HepG2 (cell line): ENCODE measurements around the gene APOL4. TPM values are rescaled to one million over a fixed set of nuclear protein-coding genes. Genes with fewer than 3 reads are reported as not detected.

Experiments
- ATAC-seq: fragments of 200-7000 bp; cut with Tn5 transposase; 3 replicates; pipeline ENCODE4 v1.9.1; 2020; ENCODE audit warnings: mild to moderate bottlenecking, moderate library complexity
- BruUV-seq: library from RNA; stranded (reverse); fragments of 400-500 nt; replicated peaks from 2 replicates; lab custom pipeline; 2021; lab: Mats Ljungman, UMichigan
- CTCF ChIA-PET: fragments of 300-600 bp; formaldehyde crosslinking; extraction: SDS; loops from one replicate; lab custom pipeline; 2021; ENCODE audit warnings: low total read pairs, inconsistent platforms, low intra/inter-chr PET ratio; lab: Yijun Ruan, JAX
- POLR2A ChIA-PET: fragments of 350-600 bp; sonication (Branson Sonifier 250); formaldehyde crosslinking; loops from one replicate; lab custom pipeline; 2020; ENCODE audit warnings: antibody characterized with exemption, inconsistent platforms; lab: Yijun Ruan, JAX
- DNase-seq: peaks from one replicate; pipeline ENCODE4 v3.0.0-alpha.2; 2015; ENCODE audit warnings: low spot score
- FAIRE-seq: peaks from 3 replicates; lab custom pipeline; 2011; peaks lifted over from hg19 to GRCh38; lab: Jason Lieb, UNC
- H2AFZ ChIP-seq: one replicate; pipeline ENCODE4 v1.6.1; 2011; ENCODE audit warnings: low read length, inconsistent platforms
- H3K27ac ChIP-seq: fragments of 300-600 bp; 3 replicates; pipeline ENCODE4 v1.8.0; 2011; ENCODE audit warnings: mixed run types, mild to moderate bottlenecking, mixed read lengths, low read length, inconsistent platforms; ENCODE audit not compliant: insufficient read depth; ENCODE audit errors: extremely low read length
- H3K27me3 ChIP-seq, 2 experiments: fragments of 200-600 bp in 1 of 2; 2 replicates in 1 of 2; 3 replicates in 1 of 2; pipeline versions ENCODE4 v1.6.0 to v1.8.0; 2011; ENCODE audit warnings: low read length in 2 of 2, mild to moderate bottlenecking in 2 of 2, moderate library complexity in 2 of 2, inconsistent platforms in 1 of 2; ENCODE audit not compliant: insufficient read depth in 2 of 2, control insufficient read depth in 1 of 2
- H3K36me3 ChIP-seq, 2 experiments: fragments of 200-600 bp in 1 of 2; replicated peaks in 1 of 2; 2 replicates in 1 of 2; 3 replicates in 1 of 2; pipeline versions ENCODE4 v1.5.1 to v1.8.0; 2011; ENCODE audit warnings: low read length in 2 of 2, inconsistent platforms in 1 of 2; ENCODE audit not compliant: insufficient read depth in 2 of 2, control insufficient read depth in 1 of 2
- H3K4me1 ChIP-seq: 2 replicates; pipeline ENCODE4 v1.5.1; 2012; ENCODE audit warnings: low read length, inconsistent platforms; ENCODE audit not compliant: insufficient read depth
- H3K4me2 ChIP-seq: 2 replicates; pipeline ENCODE4 v1.6.0; 2011; ENCODE audit warnings: low read depth, low read length, inconsistent platforms
- H3K4me3 ChIP-seq, 3 experiments: fragments of 200-600 bp in 1 of 3; sonication (generic), shearing (Covaris generic) in 1 of 3; replicated peaks in 1 of 3; 2 replicates each; pipeline ENCODE4 v1.5.1; 2011 to 2016; ENCODE audit warnings: low read length in 3 of 3, inconsistent platforms in 2 of 3, low read depth in 2 of 3, mild to moderate bottlenecking in 2 of 3, control low read depth in 1 of 3, mixed read lengths in 1 of 3; ENCODE audit not compliant: insufficient read depth in 1 of 3
- H3K79me2 ChIP-seq: one replicate; pipeline ENCODE4 v1.6.1; 2011; ENCODE audit warnings: low read length, inconsistent platforms; ENCODE audit not compliant: insufficient read depth
- H3K9ac ChIP-seq: 2 replicates; pipeline ENCODE4 v1.6.0; 2011; ENCODE audit warnings: mild to moderate bottlenecking, low read depth, low read length, inconsistent platforms; ENCODE audit not compliant: insufficient read depth
- H3K9me3 ChIP-seq: 2 replicates; pipeline ENCODE4 v1.5.1; 2012; ENCODE audit warnings: mild to moderate bottlenecking, low read length
- H4K20me1 ChIP-seq: 2 replicates; pipeline ENCODE4 v1.6.0; 2011; ENCODE audit warnings: inconsistent platforms, mild to moderate bottlenecking, low read length, moderate library complexity; ENCODE audit not compliant: insufficient read depth
- ASH2L ChIP-seq: fragments of 300-600, 200-600 bp; sonication (generic); IDR thresholded peaks from 2 replicates; pipeline ENCODE4 v1.7.0; 2017; ENCODE audit warnings: low read depth, mild to moderate bottlenecking, moderate library complexity, mixed read lengths, low read length; ENCODE audit not compliant: insufficient read length
- CC2D1A ChIP-seq: sonication (generic); formaldehyde crosslinking; IDR thresholded peaks from 2 replicates; pipeline ENCODE4 v1.8.1; 2023; ENCODE audit warnings: mild to moderate bottlenecking, missing genetic modification reagents
- ISL2 ChIP-seq: sonication (generic); formaldehyde crosslinking; IDR thresholded peaks from 2 replicates; pipeline ENCODE4 v1.5.0; 2020; ENCODE audit warnings: missing genetic modification reagents
- ZFX ChIP-seq: sonication (generic); formaldehyde crosslinking; IDR thresholded peaks from 2 replicates; pipeline ENCODE4 v1.4.0; 2020; ENCODE audit warnings: mild to moderate bottlenecking, low read depth, missing genetic modification reagents, moderate library complexity
- ZNF841 ChIP-seq: sonication (generic); formaldehyde crosslinking; IDR thresholded peaks from 2 replicates; pipeline ENCODE4 v1.8.1; 2023; ENCODE audit warnings: missing genetic modification reagents, borderline replicate concordance
- ZSCAN22 ChIP-seq: sonication (generic); formaldehyde crosslinking; IDR thresholded peaks from 2 replicates; pipeline ENCODE4 v1.4.0; 2020; ENCODE audit warnings: mild to moderate bottlenecking, missing genetic modification reagents
- WGBS: methylation state at CpG from one replicate; pipeline ENCODE4 v1.1.6; 2017; ENCODE audit warnings: low lambda C conversion rate; 5-methylcytosine and 5-hydroxymethylcytosine counted together
- in situ Hi-C: cut with HindIII; loops from 2 replicates; pipeline ENCODE4 v1.10.0; 2017; ENCODE audit warnings: low pct_unique_long_range_greater_than_20kb; ENCODE audit not compliant: extremely low pct_ligation_motif_present
- intact Hi-C: fragments of 100-400 bp; cut with micrococcal nuclease; formaldehyde crosslinking; loops from one replicate; pipeline ENCODE4 v1.10.0; 2022; ENCODE audit not compliant: unreplicated experiment
- polyA plus RNA-seq, 8 experiments: library from polyadenylated mRNA; depleted of rRNA in 3 of 8; stranded (reverse) in 7 of 8; unstranded in 1 of 8; fragments of >200 nt; fragmentation: Illumina TruSeq in 4 of 8; extraction: Trizol in 4 of 8; gene quantifications; 2 replicates each; pipeline versions ENCODE4 v1.2.1 to v1.2.3, GENCODE V29; 2011 to 2016; ENCODE audit warnings: low read depth in 4 of 8, missing spikeins in 1 of 8, mixed read lengths in 1 of 8; ENCODE audit not compliant: insufficient read depth in 1 of 8
- total RNA-seq, 5 experiments: library from RNA; depleted of rRNA; stranded (reverse); fragments of >200 nt; fragmentation: Illumina TruSeq; extraction: Trizol; gene quantifications; 2 replicates each; pipeline ENCODE4 v1.2.3, GENCODE V29; 2016; ENCODE audit warnings: low read depth in 1 of 5
- TF ChIP-seq, protein P1 (sequence below): sonication (generic); formaldehyde crosslinking; IDR thresholded peaks from 2 replicates; pipeline ENCODE4 v1.4.0; 2020; ENCODE audit warnings: missing genetic modification reagents
- TF ChIP-seq, protein P2 (sequence below): sonication (generic); formaldehyde crosslinking; IDR thresholded peaks from 2 replicates; pipeline ENCODE4 v1.4.0; 2020; ENCODE audit warnings: missing genetic modification reagents
- TF ChIP-seq, protein P3 (sequence below): IDR thresholded peaks from 2 replicates; pipeline ENCODE4 v1.6.1; 2016; ENCODE audit warnings: missing compliant biosample characterization, missing genetic modification reagents, borderline replicate concordance
- TF ChIP-seq, protein P4 (sequence below): sonication (generic); formaldehyde crosslinking; IDR thresholded peaks from 2 replicates; pipeline ENCODE4 v1.9.0; 2021; ENCODE audit warnings: missing genetic modification reagents, borderline replicate concordance

Gene APOL4
- total and polyA plus RNA-seq, 2 of the 13 experiments (the other 11 are each of a cell fraction or from before 2014, with no cell fraction given), result 0.77 to 2.8 TPM

DNA sequence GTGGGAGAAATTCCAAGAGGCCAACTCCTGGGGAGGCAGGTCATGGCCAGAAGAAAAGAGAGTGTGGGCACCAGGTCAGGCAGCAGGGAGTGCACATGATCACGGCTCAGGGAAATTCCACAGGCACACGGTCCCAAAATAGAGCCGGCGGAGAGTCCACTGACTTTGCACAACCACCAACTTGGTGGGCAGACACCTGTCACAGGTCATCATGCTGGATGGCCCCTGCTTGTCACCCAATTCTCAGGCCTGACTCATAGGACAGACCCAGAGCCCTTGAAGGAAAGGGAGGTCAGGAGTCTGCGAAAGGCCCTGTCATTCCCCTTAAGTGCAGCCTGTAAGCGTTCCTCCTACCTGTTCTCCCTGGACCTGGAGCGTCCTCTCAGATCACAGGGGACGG, 21.9 kb upstream of the APOL4 start:
- H2AFZ ChIP-seq, result no peak overlapping the region
- H3K9me3 ChIP-seq, result no peaks in the 10 kb centered on the region
- no TSS peak for BruUV-seq
- H3K79me2 ChIP-seq, result no peaks in the 10 kb centered on the region
- no peak overlapping the region for H3K4me2 ChIP-seq
- ChIA-PET CTCF (no interaction called here), POLR2A (no interaction called here)
- WGBS, result 79% methylated on average over 6 of the region's 8 CpGs
- no peaks in the 10 kb centered on the region for H4K20me1 ChIP-seq
- no peak overlapping the region for H3K27ac ChIP-seq
- no peaks in the 10 kb centered on the region for H3K27me3 ChIP-seq
- in situ Hi-C loops (loop anchor here (10.0 kb wide), 1 partner anchor 79 kb away; no protein-coding TSS in a partner anchor), intact Hi-C loops (no loop called here)
- peaks cover 6 to 9% of the 10 kb centered on the region in 2 experiments; a peak in 4 of 5 replicates for H3K36me3 ChIP-seq
- ATAC-seq (no peak), FAIRE-seq (no peak), DNase-seq (no peak)
- H3K4me3 ChIP-seq, result no peak overlapping the region
- no peak for TF ChIP-seq ZNF841 (CRISPR knock-in tag)
- TF ChIP-seq, protein P1, sequence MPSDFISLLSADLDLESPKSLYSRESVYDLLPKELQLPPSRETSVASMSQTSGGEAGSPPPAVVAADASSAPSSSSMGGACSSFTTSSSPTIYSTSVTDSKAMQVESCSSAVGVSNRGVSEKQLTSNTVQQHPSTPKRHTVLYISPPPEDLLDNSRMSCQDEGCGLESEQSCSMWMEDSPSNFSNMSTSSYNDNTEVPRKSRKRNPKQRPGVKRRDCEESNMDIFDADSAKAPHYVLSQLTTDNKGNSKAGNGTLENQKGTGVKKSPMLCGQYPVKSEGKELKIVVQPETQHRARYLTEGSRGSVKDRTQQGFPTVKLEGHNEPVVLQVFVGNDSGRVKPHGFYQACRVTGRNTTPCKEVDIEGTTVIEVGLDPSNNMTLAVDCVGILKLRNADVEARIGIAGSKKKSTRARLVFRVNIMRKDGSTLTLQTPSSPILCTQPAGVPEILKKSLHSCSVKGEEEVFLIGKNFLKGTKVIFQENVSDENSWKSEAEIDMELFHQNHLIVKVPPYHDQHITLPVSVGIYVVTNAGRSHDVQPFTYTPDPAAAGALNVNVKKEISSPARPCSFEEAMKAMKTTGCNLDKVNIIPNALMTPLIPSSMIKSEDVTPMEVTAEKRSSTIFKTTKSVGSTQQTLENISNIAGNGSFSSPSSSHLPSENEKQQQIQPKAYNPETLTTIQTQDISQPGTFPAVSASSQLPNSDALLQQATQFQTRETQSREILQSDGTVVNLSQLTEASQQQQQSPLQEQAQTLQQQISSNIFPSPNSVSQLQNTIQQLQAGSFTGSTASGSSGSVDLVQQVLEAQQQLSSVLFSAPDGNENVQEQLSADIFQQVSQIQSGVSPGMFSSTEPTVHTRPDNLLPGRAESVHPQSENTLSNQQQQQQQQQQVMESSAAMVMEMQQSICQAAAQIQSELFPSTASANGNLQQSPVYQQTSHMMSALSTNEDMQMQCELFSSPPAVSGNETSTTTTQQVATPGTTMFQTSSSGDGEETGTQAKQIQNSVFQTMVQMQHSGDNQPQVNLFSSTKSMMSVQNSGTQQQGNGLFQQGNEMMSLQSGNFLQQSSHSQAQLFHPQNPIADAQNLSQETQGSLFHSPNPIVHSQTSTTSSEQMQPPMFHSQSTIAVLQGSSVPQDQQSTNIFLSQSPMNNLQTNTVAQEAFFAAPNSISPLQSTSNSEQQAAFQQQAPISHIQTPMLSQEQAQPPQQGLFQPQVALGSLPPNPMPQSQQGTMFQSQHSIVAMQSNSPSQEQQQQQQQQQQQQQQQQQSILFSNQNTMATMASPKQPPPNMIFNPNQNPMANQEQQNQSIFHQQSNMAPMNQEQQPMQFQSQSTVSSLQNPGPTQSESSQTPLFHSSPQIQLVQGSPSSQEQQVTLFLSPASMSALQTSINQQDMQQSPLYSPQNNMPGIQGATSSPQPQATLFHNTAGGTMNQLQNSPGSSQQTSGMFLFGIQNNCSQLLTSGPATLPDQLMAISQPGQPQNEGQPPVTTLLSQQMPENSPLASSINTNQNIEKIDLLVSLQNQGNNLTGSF (CRISPR knock-in tag), result no peak
- TF ChIP-seq, protein P2, sequence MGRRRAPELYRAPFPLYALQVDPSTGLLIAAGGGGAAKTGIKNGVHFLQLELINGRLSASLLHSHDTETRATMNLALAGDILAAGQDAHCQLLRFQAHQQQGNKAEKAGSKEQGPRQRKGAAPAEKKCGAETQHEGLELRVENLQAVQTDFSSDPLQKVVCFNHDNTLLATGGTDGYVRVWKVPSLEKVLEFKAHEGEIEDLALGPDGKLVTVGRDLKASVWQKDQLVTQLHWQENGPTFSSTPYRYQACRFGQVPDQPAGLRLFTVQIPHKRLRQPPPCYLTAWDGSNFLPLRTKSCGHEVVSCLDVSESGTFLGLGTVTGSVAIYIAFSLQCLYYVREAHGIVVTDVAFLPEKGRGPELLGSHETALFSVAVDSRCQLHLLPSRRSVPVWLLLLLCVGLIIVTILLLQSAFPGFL, result no peak
- no peak for TF ChIP-seq CC2D1A (CRISPR knock-in tag)
- TF ChIP-seq, protein P3, sequence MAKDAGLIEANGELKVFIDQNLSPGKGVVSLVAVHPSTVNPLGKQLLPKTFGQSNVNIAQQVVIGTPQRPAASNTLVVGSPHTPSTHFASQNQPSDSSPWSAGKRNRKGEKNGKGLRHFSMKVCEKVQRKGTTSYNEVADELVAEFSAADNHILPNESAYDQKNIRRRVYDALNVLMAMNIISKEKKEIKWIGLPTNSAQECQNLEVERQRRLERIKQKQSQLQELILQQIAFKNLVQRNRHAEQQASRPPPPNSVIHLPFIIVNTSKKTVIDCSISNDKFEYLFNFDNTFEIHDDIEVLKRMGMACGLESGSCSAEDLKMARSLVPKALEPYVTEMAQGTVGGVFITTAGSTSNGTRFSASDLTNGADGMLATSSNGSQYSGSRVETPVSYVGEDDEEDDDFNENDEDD, result no peak
- TF ChIP-seq ASH2L, result no peak
- TF ChIP-seq, protein P4, sequence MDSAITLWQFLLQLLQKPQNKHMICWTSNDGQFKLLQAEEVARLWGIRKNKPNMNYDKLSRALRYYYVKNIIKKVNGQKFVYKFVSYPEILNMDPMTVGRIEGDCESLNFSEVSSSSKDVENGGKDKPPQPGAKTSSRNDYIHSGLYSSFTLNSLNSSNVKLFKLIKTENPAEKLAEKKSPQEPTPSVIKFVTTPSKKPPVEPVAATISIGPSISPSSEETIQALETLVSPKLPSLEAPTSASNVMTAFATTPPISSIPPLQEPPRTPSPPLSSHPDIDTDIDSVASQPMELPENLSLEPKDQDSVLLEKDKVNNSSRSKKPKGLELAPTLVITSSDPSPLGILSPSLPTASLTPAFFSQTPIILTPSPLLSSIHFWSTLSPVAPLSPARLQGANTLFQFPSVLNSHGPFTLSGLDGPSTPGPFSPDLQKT (CRISPR knock-in tag), result no peak
- no peak for TF ChIP-seq ZSCAN22 (CRISPR knock-in tag)
- TF ChIP-seq ZFX (CRISPR knock-in tag), result no peak
- TF ChIP-seq ISL2 (CRISPR knock-in tag), result no peak
- peaks cover 33% of the 10 kb centered on the region for H3K4me1 ChIP-seq
- no peak overlapping the region for H3K9ac ChIP-seq
